B cell (primary cell): Measurements from ENCODE around the gene PANX3. TPM values are rescaled to one million over a fixed set of nuclear protein-coding genes. Genes with fewer than 3 reads are reported as not detected.

Source experiments
- polyA plus RNA-seq: library from polyadenylated mRNA; depleted of rRNA; stranded (reverse); fragments of >200 nt; gene quantifications from 2 replicates; pipeline ENCODE4 v1.2.3, GENCODE V29; 2012
- small RNA-seq: library from RNA; depleted of rRNA; stranded (forward); fragments of <200 nt; gene quantifications from one replicate; pipeline ENCODE3, GENCODE V24; 2012; ENCODE audit warnings: low replicate concordance, low read depth; ENCODE audit not compliant: insufficient read length
- total RNA-seq, 2 donors: library from RNA; stranded (reverse); fragments of 120-200 nt in 1 of 2; gene quantifications; 1 replicate in 1 of 2; 2 replicates in 1 of 2; pipeline versions ENCODE4 v1.2.3 to v1.2.4, GENCODE V29; 2013 to 2022

Gene PANX3
- total and polyA plus RNA-seq, 2 donors (not counting 1 experiment from before 2014, with no cell fraction given), result not detected

Small RNA genes lying within 50 kb of the gene (small RNA-seq; reads per million reads assigned to genes)
- gene RNA5SP352, result not detected

Other genes starting within 250 kb of the PANX3 start
- not detected in 2 replicates for gene OR8B2, start 226.9 kb upstream of the PANX3 start, total RNA-seq
- gene OR8B2, start 226.9 kb upstream of the PANX3 start, polyA plus RNA-seq, result not detected in 2 replicates
- not detected in 2 replicates for gene OR8B3, start 212.4 kb upstream of the PANX3 start, total RNA-seq
- not detected in 2 replicates for gene OR8B3, start 212.4 kb upstream of the PANX3 start, polyA plus RNA-seq
- gene OR8B4, start 186.6 kb upstream of the PANX3 start, total RNA-seq, result not detected in 2 replicates
- gene OR8B4, start 186.6 kb upstream of the PANX3 start, polyA plus RNA-seq, result not detected in 2 replicates
- gene OR8B8, start 165.7 kb upstream of the PANX3 start, total RNA-seq, result not detected in 2 replicates
- not detected in 2 replicates for gene OR8B8, start 165.7 kb upstream of the PANX3 start, polyA plus RNA-seq
- not detected in 2 replicates for gene OR8B12, start 67.8 kb upstream of the PANX3 start, total RNA-seq
- gene OR8B12, start 67.8 kb upstream of the PANX3 start, polyA plus RNA-seq, result not detected in 2 replicates
- gene OR8A1, start 41.4 kb upstream of the PANX3 start, total RNA-seq, result not detected in 2 replicates
- not detected in 2 replicates for gene OR8A1, start 41.4 kb upstream of the PANX3 start, polyA plus RNA-seq
- gene TBRG1, start 11.4 kb downstream of the PANX3 start, total RNA-seq, result 66.8 and 71.5 TPM in 2 replicates
- gene TBRG1, start 11.4 kb downstream of the PANX3 start, polyA plus RNA-seq, result 68.2 and 69.6 TPM in 2 replicates
- 3.6 and 5.1 TPM in 2 replicates for gene SIAE, start 62.3 kb downstream of the PANX3 start, total RNA-seq
- gene SIAE, start 62.3 kb downstream of the PANX3 start, polyA plus RNA-seq, result 4.5 and 5.5 TPM in 2 replicates
- 0.46 and 0.76 TPM in 2 replicates for gene SPA17, start 62.5 kb downstream of the PANX3 start, total RNA-seq
- gene SPA17, start 62.5 kb downstream of the PANX3 start, polyA plus RNA-seq, result 0.20 and 0.21 TPM in 2 replicates
- 0.66 TPM in 1 of 2 replicates, not detected in the other for gene NRGN, start 128.5 kb downstream of the PANX3 start, total RNA-seq
- 3.1 and 11.0 TPM in 2 replicates for gene NRGN, start 128.5 kb downstream of the PANX3 start, polyA plus RNA-seq
- not detected in 2 replicates for gene VSIG2, start 140.8 kb downstream of the PANX3 start, total RNA-seq
- 0.36 TPM in 1 of 2 replicates, not detected in the other for gene VSIG2, start 140.8 kb downstream of the PANX3 start, polyA plus RNA-seq
- 1.4 and 1.8 TPM in 2 replicates for gene ESAM, start 150.9 kb downstream of the PANX3 start, total RNA-seq
- 14.5 and 48.6 TPM in 2 replicates for gene ESAM, start 150.9 kb downstream of the PANX3 start, polyA plus RNA-seq
- 26.8 and 33.4 TPM in 2 replicates for gene MSANTD2, start 189.0 kb downstream of the PANX3 start, total RNA-seq
- gene MSANTD2, start 189.0 kb downstream of the PANX3 start, polyA plus RNA-seq, result 9.4 and 11.1 TPM in 2 replicates